IPS-20b (cell line): Measurements from ENCODE around the gene GNS.
A peak's percentile ranks its signal among the peaks of the same experiment; 100 is the strongest.
"Not testable (repeated sequence)": the region's sequence is repeated elsewhere in the genome, so short reads cannot be mapped to it uniquely, and the experiment has no call there.

Experiments
- H3K27ac ChIP-seq: one replicate; pipeline ENCODE4 v1.5.1; 2013; ENCODE audit warnings: low read length
- H3K27me3 ChIP-seq: 2 replicates; pipeline ENCODE4 v1.6.1; 2013; ENCODE audit warnings: mild to moderate bottlenecking, low read length, inconsistent platforms; ENCODE audit not compliant: insufficient read depth
- H3K36me3 ChIP-seq: 2 replicates; pipeline ENCODE4 v1.6.1; 2013; ENCODE audit warnings: low read depth, mild to moderate bottlenecking, inconsistent platforms, low read length, moderate library complexity; ENCODE audit not compliant: insufficient read depth
- H3K4me1 ChIP-seq: 2 replicates; pipeline ENCODE4 v1.6.1; 2013; ENCODE audit warnings: mild to moderate bottlenecking, control low read depth, inconsistent platforms, low read length, moderate library complexity; ENCODE audit not compliant: insufficient read depth
- H3K4me3 ChIP-seq: 2 replicates; pipeline ENCODE4 v1.5.1; 2013; ENCODE audit warnings: mild to moderate bottlenecking, low read length, inconsistent platforms
- H3K9ac ChIP-seq: 2 replicates; pipeline ENCODE4 v1.6.1; 2013; ENCODE audit warnings: low read depth, mild to moderate bottlenecking, inconsistent platforms, low read length, moderate library complexity
- H3K9me3 ChIP-seq: 2 replicates; pipeline ENCODE4 v1.6.1; 2013; ENCODE audit warnings: mild to moderate bottlenecking, low read depth, low read length, inconsistent platforms; ENCODE audit not compliant: insufficient read depth

Gene GNS

DNA sequence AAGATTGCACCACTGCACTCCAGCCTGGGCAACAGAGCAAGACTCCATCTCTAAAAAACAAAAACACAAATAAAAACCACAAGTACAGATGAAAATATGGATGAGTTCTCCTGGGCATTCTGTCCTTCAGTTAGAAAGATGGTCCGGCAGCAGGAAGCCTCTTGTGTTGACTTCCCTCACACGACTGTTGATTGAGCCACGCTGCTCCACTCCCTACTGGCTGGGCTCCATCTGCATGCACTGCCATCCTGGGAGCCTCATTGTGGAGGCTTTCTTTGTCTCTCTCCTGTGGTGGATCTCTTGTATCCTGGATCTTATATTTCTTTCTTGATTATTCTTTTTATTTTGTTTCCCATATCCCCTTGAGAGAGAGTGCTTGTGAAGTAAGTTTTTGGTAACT lies 34.4 kb upstream of the GNS start:
- Histone ChIP-seq H3K27ac (no peak overlapping the region), H3K27me3 (no peaks in the 10 kb centered on the region), H3K9me3 (no peaks in the 10 kb centered on the region), H3K4me3 (no peak overlapping the region), H3K9ac (no peak overlapping the region), H3K36me3 (no peaks in the 10 kb centered on the region), H3K4me1 (peaks cover 8% of the 10 kb centered on the region)

DNA sequence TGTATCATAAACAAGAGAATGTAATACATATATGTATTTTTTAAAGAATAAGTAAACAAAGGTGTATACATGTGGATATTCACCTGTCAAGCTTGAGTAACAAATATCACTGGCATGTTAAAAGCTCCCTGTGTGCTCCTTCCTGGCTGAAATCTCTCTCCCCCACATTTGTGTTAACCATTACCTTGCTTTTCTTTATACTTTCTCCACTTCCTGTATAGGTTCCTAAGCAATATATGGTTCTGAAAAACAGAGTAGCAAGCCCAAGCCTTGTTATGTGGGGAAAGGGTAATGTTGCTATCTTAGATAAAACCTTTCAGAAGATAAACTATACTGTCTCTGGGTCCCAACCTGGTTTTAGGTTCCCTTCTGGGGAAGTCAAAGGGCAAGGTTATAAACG lies 32.9 kb upstream of the GNS start:
- peaks cover 8% of the 10 kb centered on the region for H3K4me1 ChIP-seq
- no peaks in the 10 kb centered on the region for H3K9me3 ChIP-seq
- H3K27ac ChIP-seq = no peak overlapping the region
- H3K4me3 ChIP-seq = no peak overlapping the region
- no peaks in the 10 kb centered on the region for H3K36me3 ChIP-seq
- no peaks in the 10 kb centered on the region for H3K27me3 ChIP-seq
- H3K9ac ChIP-seq = no peak overlapping the region

DNA sequence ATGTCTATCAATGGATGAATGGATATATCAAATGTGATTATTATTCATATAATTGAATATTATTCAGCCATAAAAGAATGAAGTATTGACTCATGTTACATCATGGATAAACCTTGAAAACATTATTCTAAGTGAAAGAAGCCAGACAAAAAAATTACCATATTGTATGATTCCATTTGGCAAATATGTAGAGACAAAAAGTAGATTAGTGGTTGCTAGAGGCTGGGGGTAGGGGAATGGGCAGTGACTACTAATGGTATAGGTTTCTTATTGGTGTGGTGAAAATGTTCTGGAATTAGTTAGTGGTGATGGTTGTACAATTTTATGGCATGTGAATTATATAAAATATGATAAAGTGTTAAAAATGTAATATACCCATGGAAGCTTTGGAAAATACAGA lies 31.8 kb upstream of the GNS start:
- H3K9ac ChIP-seq = no peak overlapping the region

DNA sequence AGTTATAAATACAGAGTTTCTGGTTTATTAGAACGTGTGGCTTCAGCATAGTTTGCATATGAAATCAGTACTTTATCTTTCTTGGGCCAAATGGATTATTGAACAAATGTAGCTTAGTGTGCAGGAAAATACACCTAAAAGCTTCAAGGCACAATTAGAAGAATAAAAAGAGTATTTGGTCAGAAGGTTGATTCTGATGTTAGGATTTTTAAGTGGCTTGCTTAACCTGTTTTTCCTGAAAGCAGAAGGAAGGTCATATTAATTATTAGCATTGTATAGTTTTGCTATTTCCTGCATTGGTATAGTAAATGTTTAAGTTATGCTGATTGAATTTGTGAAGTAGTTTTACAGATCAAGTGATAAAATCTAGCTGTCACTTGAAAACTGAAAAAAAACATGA lies 31.0 kb upstream of the GNS start:
- no peaks in the 10 kb centered on the region for H3K9me3 ChIP-seq
- H3K27me3 ChIP-seq = no peaks in the 10 kb centered on the region
- H3K36me3 ChIP-seq = no peaks in the 10 kb centered on the region
- H3K4me1 ChIP-seq = peaks cover 4% of the 10 kb centered on the region
- no peak overlapping the region for H3K27ac ChIP-seq
- no peak overlapping the region for H3K4me3 ChIP-seq
- no peak overlapping the region for H3K9ac ChIP-seq

More for the DNA sequence above, 31.8 kb upstream of the GNS start:
- Histone ChIP-seq H3K4me3 (no peak overlapping the region), H3K36me3 (no peaks in the 10 kb centered on the region), H3K27me3 (no peaks in the 10 kb centered on the region), H3K4me1 (peaks cover 8% of the 10 kb centered on the region), H3K9me3 (no peaks in the 10 kb centered on the region), H3K27ac (no peak overlapping the region)

DNA sequence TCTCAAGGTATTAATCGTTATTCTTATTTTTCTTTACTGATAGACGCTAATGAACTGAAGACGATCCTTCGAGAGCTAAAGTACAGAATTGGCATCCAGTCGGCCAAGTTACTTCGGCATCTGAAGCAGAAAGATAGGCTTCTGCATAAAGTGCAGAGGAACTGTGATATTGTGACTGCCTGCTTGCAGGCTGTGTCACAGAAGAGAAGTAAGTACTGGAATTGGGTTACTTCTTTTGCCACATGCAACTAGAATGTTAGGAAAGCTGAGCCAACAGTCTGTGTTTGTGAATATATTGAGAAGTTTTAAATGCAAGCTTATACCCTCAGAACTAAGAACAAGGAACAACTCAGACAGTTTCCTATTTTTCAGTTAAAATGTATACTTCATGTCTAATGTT lies 26.6 kb upstream of the GNS start:
- H3K27ac ChIP-seq = no peak overlapping the region
- peaks cover 37% of the 10 kb centered on the region for H3K27me3 ChIP-seq
- H3K4me3 ChIP-seq = no peak overlapping the region
- peaks cover 4% of the 10 kb centered on the region for H3K4me1 ChIP-seq
- no peaks in the 10 kb centered on the region for H3K36me3 ChIP-seq
- no peaks in the 10 kb centered on the region for H3K9me3 ChIP-seq
- no peak overlapping the region for H3K9ac ChIP-seq

DNA sequence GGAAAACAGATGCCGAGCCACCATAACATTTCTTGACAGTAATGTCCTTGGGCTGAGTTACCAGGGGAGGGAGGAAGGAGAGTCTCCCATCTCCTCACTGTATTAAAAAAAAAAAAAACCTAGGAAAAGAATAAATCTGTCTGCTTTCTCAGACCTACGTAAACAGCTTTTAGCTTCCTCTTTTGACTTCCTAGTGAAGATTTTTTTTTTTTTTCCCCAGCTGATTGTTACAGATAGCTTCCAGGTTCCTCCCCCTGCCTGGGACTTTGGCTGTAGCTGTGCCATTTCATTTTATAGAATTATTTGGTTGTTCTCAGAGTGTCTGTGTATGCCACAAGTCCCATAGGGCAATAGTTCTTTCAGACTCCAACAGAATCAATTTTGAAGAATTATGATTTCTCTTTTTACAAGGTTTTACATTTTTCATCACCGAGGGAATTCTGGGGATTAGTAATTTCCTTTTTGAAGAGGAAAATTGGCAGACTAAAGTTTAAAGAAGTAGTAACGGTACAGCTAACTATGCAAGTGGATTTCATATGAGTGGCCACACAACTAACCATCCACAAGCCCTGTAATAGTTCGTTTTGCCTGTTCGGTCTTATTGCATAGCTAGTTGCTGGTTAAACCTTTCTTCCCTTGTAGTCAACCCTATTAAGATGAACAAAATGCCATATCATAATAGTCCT lies 23.1 kb upstream of the GNS start:
- Histone ChIP-seq H3K27ac (no peak overlapping the region), H3K36me3 (no peaks in the 10 kb centered on the region), H3K9me3 (no peaks in the 10 kb centered on the region), H3K9ac (no peak overlapping the region), H3K27me3 (peaks cover 67% of the 10 kb centered on the region), H3K4me1 (peaks cover 4% of the 10 kb centered on the region; the same call in 1 of the 2 replicates), H3K4me3 (peak overlapping the region; percentile 69; the same call in 1 of the 2 replicates)

DNA sequence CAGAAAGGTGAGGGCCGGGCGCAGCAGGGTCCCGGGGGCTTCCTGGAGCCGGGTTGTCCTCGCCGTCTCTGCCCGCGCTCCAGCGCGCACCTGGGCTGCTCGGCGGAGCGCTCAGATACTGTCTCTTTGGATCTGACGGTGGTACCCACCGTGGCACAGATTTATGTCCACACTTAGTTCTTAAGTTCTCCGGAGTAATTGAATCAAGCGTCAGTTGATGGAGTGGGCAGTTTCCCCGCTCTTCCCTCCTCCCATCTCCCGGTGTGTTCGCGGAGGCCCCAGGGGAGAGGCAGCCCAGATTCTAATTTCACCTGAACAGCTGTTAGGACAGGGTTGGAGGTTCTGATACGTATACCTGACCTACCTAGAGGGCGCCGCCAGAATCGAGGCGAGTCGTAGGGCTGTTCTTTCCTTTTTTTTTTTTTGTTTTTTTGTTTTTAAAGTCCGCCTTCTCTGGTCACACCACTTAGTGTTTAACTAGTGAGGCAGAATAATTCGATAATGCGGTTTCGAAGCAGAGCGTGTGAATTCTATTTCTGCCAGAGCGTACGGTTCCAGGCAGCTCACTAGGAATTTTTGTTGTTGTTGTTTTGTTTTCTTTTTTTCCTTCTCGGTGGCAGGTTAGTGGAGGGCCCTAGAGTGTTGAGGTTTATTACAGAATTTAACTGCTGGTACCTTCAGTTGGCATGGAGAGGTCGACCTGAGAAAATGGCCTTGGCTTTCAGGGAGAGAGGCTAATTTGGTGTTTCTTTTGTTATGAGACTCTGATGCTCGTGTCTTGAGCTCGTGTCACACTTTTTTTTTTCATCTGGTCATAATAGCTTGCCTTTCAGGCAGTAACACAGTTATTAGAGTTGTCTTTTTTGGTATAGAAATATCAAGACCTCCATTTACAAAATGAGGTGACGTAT lies 22.3 kb upstream of the GNS start:
- peaks cover 67% of the 10 kb centered on the region for H3K27me3 ChIP-seq

DNA sequence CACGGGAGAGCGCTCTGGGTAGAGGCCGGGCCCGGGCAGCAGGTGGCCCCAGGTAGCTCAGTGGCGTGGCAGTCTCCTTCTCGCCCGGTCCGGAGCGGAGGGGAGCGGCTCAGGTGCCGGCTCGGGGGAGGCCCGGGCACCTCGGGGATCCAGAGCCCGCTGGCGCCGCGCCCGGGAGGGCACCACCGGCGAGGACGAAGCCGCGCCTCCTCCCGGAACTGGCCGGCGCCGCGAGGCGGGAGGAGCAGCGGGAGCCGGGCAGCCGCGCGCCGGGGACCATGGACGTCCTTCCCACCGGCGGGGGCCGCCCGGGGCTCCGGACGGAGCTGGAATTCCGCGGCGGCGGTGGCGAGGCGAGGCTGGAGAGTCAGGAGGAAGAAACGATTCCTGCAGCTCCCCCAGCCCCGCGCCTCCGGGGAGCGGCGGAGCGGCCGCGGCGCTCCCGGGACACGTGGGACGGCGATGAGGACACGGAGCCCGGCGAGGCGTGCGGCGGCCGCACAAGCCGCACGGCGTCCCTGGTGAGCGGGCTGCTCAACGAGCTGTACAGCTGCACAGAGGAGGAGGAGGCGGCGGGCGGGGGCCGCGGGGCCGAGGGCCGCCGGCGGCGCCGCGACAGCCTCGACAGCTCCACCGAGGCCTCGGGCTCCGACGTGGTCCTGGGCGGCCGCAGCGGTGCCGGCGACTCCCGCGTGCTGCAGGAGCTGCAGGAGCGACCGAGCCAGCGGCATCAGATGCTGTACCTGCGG lies 21.5 kb upstream of the GNS start:
- Histone ChIP-seq H3K27me3 (peaks cover 67% of the 10 kb centered on the region), H3K36me3 (no peaks in the 10 kb centered on the region), H3K4me1 (peaks cover 4% of the 10 kb centered on the region; the same call in 1 of the 2 replicates), H3K27ac (no peak overlapping the region), H3K9me3 (no peaks in the 10 kb centered on the region), H3K4me3 (peak overlapping the region; percentile 69), H3K9ac (peak overlapping the region; percentile 39; the same call in 1 of the 2 replicates)

More for the DNA sequence above, 22.3 kb upstream of the GNS start:
- Histone ChIP-seq H3K4me1 (peaks cover 4% of the 10 kb centered on the region; the same call in 1 of the 2 replicates), H3K9me3 (no peaks in the 10 kb centered on the region), H3K9ac (0 out of 2 replicates have a peak overlapping the region, but pooled peaks have one; percentile 39), H3K36me3 (no peaks in the 10 kb centered on the region), H3K4me3 (peak overlapping the region; percentile 69), H3K27ac (no peak overlapping the region)

DNA sequence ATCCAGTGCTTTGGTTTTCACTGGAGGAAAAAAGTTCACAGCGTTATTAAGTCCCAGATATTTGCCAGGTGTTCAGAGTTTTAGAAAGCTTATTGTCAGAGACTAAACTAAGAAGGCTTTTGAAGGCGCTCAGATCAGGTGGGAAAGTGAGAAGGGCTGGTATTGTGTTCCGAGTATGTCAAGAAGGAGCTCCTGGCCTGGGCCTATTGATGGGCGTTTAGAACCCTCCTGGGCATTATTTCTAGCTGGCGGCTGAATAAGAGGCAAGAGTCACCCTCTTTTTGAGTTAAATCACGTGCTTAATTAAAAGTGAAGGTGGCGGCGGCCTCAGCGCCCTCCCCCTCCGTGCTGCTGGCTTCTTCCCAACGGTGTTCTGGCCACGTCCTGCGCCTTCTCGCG lies 20.9 kb upstream of the GNS start:
- Histone ChIP-seq H3K36me3 (no peaks in the 10 kb centered on the region), H3K27ac (no peak overlapping the region), H3K4me3 (peak overlapping the region; percentile 69), H3K9ac (no peak overlapping the region; the same call in 1 of the 2 replicates), H3K9me3 (no peaks in the 10 kb centered on the region), H3K4me1 (peaks cover 4% of the 10 kb centered on the region; the same call in 1 of the 2 replicates), H3K27me3 (peaks cover 67% of the 10 kb centered on the region)

DNA sequence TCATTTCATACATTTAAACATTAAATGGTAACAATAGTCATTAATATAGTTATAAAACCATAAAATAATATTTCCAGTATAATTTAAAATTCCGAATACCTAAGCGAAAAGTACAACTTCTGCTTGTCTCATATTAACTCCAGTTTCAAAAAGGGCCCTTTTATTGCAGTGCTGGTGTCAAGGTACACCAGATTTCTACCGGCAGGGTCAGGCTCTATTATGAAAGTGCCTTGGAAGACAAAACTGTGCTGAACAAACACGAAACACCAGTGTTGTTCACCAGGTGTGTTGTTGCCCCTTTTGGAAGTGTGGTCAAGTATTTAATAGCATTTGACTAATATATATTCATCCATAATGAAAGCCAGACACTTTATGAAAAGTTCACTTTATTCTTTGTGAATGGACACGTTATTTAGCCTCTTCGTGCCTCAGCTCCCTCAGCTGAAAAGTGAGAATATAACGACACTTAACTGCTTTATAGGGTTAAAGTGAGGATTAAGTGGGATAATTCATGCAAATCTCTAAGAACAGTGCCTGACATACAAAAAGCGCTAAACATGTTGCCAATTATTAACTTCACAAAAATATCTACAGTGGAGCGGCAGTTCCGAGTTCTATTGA lies 20.3 kb upstream of the GNS start:
- Histone ChIP-seq H3K9me3 (no peaks in the 10 kb centered on the region), H3K36me3 (no peaks in the 10 kb centered on the region), H3K27ac (no peak overlapping the region), H3K27me3 (peaks cover 66% of the 10 kb centered on the region), H3K4me1 (peaks cover 4% of the 10 kb centered on the region; the same call in 1 of the 2 replicates), H3K4me3 (peak overlapping the region; percentile 69; the same call in 1 of the 2 replicates), H3K9ac (no peak overlapping the region)

DNA sequence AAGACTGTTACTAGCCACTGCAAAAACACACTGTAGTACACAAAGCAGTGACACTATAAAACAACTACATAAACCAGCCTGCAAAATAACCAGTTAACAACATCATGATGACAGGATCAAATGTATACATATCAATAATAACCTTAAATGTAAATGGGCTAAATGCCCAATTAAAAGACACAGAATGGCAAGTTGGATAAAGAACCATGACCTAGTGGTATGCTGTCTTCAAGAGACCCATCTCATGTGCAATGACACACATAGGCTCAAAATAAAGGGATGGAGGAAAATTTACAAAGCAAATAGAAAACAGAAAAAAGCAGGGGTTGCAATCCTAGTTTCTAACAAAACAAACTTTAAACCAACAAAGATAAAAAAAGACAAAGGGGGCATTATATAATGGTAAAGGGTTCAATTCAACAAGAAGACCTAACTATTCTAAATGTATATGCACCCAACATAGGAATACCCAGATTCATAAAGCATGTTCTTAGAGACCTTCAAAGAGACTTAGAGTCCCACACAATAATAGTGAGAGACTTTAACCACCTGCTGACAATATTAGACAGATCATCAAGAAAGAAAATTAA lies 16.0 kb upstream of the GNS start:
- H3K9me3 ChIP-seq, H3K4me3 ChIP-seq: not testable (repeated sequence)
- H3K27me3 ChIP-seq = peaks cover 24% of the 10 kb centered on the region

More for the DNA sequence above, 16.0 kb upstream of the GNS start:
- not testable (repeated sequence) for H3K4me1 ChIP-seq, H3K9ac ChIP-seq, H3K27ac ChIP-seq, H3K36me3 ChIP-seq
